GM12878 (cell line): ENCODE measurements around the gene MYCBP2. TPM values are rescaled to one million over a fixed set of nuclear protein-coding genes. Genes with fewer than 3 reads are reported as not detected.

ENCODE experiments used
- ATF7 ChIP-seq: fragments of 450-650 bp; IDR thresholded peaks from 2 replicates; pipeline ENCODE4 v1.6.1; 2016; ENCODE audit warnings: low read depth, mild to moderate bottlenecking
- CREB1 ChIP-seq: IDR thresholded peaks from 2 replicates; pipeline ENCODE4 v1.6.1; 2012; ENCODE audit warnings: low read depth, mild to moderate bottlenecking, inconsistent platforms
- HDGF ChIP-seq: fragments of 450-650 bp; IDR thresholded peaks from 2 replicates; pipeline ENCODE4 v1.6.1; 2016; ENCODE audit warnings: antibody characterized with exemption
- JUNB ChIP-seq: IDR thresholded peaks from 2 replicates; pipeline ENCODE4 v1.6.1; 2016; ENCODE audit warnings: antibody characterized with exemption, mild to moderate bottlenecking
- PAX8 ChIP-seq: fragments of 450-650 bp; IDR thresholded peaks from 2 replicates; pipeline ENCODE4 v1.6.1; 2017; ENCODE audit warnings: mild to moderate bottlenecking, moderate library complexity
- PRDM15 ChIP-seq: fragments of 450-650 bp; formaldehyde crosslinking; IDR thresholded peaks from 2 replicates; pipeline ENCODE4 v1.4.0; 2020; ENCODE audit warnings: mild to moderate bottlenecking, moderate library complexity
- RELA ChIP-seq: fragments of 450-650 bp; IDR thresholded peaks from 2 replicates; pipeline ENCODE4 v1.8.0; 2014; ENCODE audit warnings: borderline replicate concordance; ENCODE audit not compliant: partially characterized antibody
- SIN3A ChIP-seq: IDR thresholded peaks from 2 replicates; pipeline ENCODE4 v1.6.1; 2012; ENCODE audit warnings: low read depth, low read length, improper control_type of control experiment
- SRF ChIP-seq, 2 experiments: IDR thresholded peaks; 2 replicates each; pipeline ENCODE4 v1.6.1; 2011; ENCODE audit warnings: low read depth in 2 of 2, low read length in 2 of 2, mild to moderate bottlenecking in 1 of 2, moderate library complexity in 1 of 2
- ZBED1 ChIP-seq: IDR thresholded peaks from 2 replicates; pipeline ENCODE4 v1.6.1; 2016; ENCODE audit warnings: borderline replicate concordance
- ZBTB33 ChIP-seq: fragments of 450-650 bp; IDR thresholded peaks from 2 replicates; pipeline ENCODE4 v1.6.1; 2017; ENCODE audit warnings: mild to moderate bottlenecking
- ZNF274 ChIP-seq: IDR thresholded peaks from one replicate; pipeline ENCODE4 v1.8.0; 2011; ENCODE audit not compliant: insufficient read length, insufficient read depth
- polyA plus RNA-seq, 11 experiments: library from polyadenylated mRNA; depleted of rRNA in 4 of 11; unstranded in 6 of 11; stranded (reverse) in 5 of 11; fragments of >200 nt; fragmentation: Nextera tagmentation in 4 of 11; fragmentation: Illumina TruSeq in 1 of 11; extraction: Ambion mirVana in 4 of 11; extraction: Trizol in 1 of 11; gene quantifications; 1 replicate in 1 of 11; 2 replicates in 10 of 11; pipeline versions ENCODE4 v1.2.1 to v1.2.3, GENCODE V29; 2011 to 2016; ENCODE audit warnings: inconsistent platforms in 2 of 11, missing spikeins in 2 of 11, low read depth in 1 of 11
- total RNA-seq, 4 experiments: library from RNA; depleted of rRNA in 3 of 4; stranded (reverse); fragments of >200 nt in 3 of 4; fragmentation: Illumina TruSeq in 1 of 4; extraction: Trizol in 1 of 4; gene quantifications; 2 replicates each; pipeline versions ENCODE4 v1.2.1 to v1.2.3, GENCODE V29; 2013 to 2021
- TF ChIP-seq, protein P1 (sequence below): fragments of 450-650 bp; IDR thresholded peaks from 2 replicates; pipeline ENCODE4 v1.6.1; 2017; ENCODE audit warnings: mild to moderate bottlenecking, moderate library complexity
- TF ChIP-seq, protein P2 (sequence below): fragments of 150-350 bp; IDR thresholded peaks from 2 replicates; pipeline ENCODE4 v1.6.1; 2014; ENCODE audit warnings: mild to moderate bottlenecking, low read depth, low read length
- TF ChIP-seq, protein P3 (sequence below): fragments of 450-650 bp; IDR thresholded peaks from 2 replicates; pipeline ENCODE4 v1.6.1; 2017; ENCODE audit warnings: antibody characterized with exemption, mild to moderate bottlenecking, moderate library complexity

The MYCBP2 gene
- total and polyA plus RNA-seq, 10 of the 15 experiments (the other 5 are each of a cell fraction or from before 2014, with no cell fraction given): 51.9 to 152 (median 98.2) TPM

DNA sequence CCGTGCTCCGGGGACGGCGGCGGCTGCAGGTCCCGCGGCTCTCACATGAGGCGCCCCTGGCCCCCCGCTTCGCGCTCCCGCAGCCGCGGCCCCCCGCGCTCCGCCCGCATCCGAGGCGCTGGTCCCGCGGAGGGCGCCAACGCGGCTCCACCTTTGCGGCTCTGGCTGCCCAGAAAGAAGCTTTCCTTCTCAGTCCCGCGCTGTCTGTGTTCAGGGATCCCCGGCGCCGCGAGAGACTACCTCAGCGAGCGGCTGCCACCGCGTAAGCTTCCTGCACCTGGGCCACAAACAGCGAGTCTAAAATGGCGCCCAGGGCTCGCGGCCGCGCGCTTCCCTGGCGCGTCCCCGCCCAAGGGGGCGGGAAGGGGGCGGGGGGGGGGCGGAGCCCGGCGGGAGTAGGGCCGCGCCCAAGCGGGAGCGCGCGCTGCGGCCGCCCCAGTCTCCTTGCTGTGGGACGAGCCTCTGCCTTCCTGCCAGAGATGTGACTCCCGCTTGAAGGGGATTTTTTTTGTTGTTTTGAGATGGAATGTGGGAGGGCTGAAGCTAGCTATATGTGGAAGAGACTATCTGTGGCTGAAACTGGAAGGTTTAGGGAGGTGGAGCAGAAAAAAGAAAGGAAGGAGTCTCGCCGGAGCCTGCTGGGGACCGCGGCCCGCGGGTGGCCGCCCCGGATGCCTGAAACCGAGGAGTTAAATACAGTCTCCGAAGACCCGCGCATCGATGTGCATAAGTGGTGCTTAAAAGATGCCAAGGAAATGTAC lies 299.9 kb downstream of the MYCBP2 start, which contains the start of gene FBXL3 (continued):
- TF ChIP-seq, protein P1, sequence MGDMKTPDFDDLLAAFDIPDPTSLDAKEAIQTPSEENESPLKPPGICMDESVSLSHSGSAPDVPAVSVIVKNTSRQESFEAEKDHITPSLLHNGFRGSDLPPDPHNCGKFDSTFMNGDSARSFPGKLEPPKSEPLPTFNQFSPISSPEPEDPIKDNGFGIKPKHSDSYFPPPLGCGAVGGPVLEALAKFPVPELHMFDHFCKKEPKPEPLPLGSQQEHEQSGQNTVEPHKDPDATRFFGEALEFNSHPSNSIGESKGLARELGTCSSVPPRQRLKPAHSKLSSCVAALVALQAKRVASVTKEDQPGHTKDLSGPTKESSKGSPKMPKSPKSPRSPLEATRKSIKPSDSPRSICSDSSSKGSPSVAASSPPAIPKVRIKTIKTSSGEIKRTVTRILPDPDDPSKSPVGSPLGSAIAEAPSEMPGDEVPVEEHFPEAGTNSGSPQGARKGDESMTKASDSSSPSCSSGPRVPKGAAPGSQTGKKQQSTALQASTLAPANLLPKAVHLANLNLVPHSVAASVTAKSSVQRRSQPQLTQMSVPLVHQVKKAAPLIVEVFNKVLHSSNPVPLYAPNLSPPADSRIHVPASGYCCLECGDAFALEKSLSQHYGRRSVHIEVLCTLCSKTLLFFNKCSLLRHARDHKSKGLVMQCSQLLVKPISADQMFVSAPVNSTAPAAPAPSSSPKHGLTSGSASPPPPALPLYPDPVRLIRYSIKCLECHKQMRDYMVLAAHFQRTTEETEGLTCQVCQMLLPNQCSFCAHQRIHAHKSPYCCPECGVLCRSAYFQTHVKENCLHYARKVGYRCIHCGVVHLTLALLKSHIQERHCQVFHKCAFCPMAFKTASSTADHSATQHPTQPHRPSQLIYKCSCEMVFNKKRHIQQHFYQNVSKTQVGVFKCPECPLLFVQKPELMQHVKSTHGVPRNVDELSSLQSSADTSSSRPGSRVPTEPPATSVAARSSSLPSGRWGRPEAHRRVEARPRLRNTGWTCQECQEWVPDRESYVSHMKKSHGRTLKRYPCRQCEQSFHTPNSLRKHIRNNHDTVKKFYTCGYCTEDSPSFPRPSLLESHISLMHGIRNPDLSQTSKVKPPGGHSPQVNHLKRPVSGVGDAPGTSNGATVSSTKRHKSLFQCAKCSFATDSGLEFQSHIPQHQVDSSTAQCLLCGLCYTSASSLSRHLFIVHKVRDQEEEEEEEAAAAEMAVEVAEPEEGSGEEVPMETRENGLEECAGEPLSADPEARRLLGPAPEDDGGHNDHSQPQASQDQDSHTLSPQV: no peak
- TF ChIP-seq ZNF274: no peak
- TF ChIP-seq RELA: peak; percentile 29
- 0 out of 4 replicates have a peak, but pooled peaks of 1 of the 2 experiments have one; percentile 2 for TF ChIP-seq SRF (IDR thresholded peaks at IDR 0.05; ENCODE audit: low read depth in 2 of 2, low read length in 2 of 2)
- TF ChIP-seq, protein P2, sequence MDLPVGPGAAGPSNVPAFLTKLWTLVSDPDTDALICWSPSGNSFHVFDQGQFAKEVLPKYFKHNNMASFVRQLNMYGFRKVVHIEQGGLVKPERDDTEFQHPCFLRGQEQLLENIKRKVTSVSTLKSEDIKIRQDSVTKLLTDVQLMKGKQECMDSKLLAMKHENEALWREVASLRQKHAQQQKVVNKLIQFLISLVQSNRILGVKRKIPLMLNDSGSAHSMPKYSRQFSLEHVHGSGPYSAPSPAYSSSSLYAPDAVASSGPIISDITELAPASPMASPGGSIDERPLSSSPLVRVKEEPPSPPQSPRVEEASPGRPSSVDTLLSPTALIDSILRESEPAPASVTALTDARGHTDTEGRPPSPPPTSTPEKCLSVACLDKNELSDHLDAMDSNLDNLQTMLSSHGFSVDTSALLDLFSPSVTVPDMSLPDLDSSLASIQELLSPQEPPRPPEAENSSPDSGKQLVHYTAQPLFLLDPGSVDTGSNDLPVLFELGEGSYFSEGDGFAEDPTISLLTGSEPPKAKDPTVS: no peak
- TF ChIP-seq, protein P3, sequence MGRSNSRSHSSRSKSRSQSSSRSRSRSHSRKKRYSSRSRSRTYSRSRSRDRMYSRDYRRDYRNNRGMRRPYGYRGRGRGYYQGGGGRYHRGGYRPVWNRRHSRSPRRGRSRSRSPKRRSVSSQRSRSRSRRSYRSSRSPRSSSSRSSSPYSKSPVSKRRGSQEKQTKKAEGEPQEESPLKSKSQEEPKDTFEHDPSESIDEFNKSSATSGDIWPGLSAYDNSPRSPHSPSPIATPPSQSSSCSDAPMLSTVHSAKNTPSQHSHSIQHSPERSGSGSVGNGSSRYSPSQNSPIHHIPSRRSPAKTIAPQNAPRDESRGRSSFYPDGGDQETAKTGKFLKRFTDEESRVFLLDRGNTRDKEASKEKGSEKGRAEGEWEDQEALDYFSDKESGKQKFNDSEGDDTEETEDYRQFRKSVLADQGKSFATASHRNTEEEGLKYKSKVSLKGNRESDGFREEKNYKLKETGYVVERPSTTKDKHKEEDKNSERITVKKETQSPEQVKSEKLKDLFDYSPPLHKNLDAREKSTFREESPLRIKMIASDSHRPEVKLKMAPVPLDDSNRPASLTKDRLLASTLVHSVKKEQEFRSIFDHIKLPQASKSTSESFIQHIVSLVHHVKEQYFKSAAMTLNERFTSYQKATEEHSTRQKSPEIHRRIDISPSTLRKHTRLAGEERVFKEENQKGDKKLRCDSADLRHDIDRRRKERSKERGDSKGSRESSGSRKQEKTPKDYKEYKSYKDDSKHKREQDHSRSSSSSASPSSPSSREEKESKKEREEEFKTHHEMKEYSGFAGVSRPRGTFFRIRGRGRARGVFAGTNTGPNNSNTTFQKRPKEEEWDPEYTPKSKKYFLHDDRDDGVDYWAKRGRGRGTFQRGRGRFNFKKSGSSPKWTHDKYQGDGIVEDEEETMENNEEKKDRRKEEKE: no peak
- no peak for TF ChIP-seq PRDM15 (CRISPR knock-in tag)
- TF ChIP-seq PAX8: no peak
- no peak for TF ChIP-seq ZBTB33
- no peak for TF ChIP-seq SIN3A
- TF ChIP-seq JUNB: no peak
- TF ChIP-seq ZBED1: no peak
- peak; percentile 73; the same call in 1 of the 2 replicates for TF ChIP-seq HDGF
- no peak for TF ChIP-seq CREB1
- TF ChIP-seq ATF7: no peak
